ENCODE measurements around the gene PNMA8C. TPM values are rescaled to one million over a fixed set of nuclear protein-coding genes. Genes with fewer than 3 reads are reported as not detected.

The PNMA8C gene
- total RNA-seq, 6 experiments from 2014 or later, result 0.05 to 0.09 (median 0.07) TPM; not detected in 3

- H3K27me3 Mint-ChIP-seq (ENCODE audit: insufficient read depth), result peaks cover 15% of the 10 kb centered on the region
- H3K27ac Mint-ChIP-seq, result no peak overlapping the region
- H3K36me3 Mint-ChIP-seq (ENCODE audit: low read depth), result peaks cover 8% of the 10 kb centered on the region
- no peak for TF ChIP-seq CTCF (IDR thresholded peaks at IDR 0.05)
- DNase-seq, result no peak
- no peak overlapping the region for H3K4me3 Mint-ChIP-seq
- peaks cover 7% of the 10 kb centered on the region for H3K9me3 Mint-ChIP-seq
- peaks cover 6% of the 10 kb centered on the region; the same call in 1 of the 2 replicates for H3K4me1 Mint-ChIP-seq (ENCODE audit: low read depth)
Observed at GRCh38 chr19:46452186-46452585, 23.4 kb upstream of the PNMA8C start.

GRCh38 chr19:46451352-46451751 lies 22.6 kb upstream of the PNMA8C start:
- peaks cover 5% of the 10 kb centered on the region; the same call in 1 of the 2 replicates for H3K4me1 Mint-ChIP-seq (ENCODE audit: low read depth)
- no peak for TF ChIP-seq CTCF (IDR thresholded peaks at IDR 0.05)
- no peak overlapping the region for H3K27ac Mint-ChIP-seq
- peaks cover 18% of the 10 kb centered on the region for H3K27me3 Mint-ChIP-seq (ENCODE audit: insufficient read depth)
- H3K4me3 Mint-ChIP-seq, result no peak overlapping the region
- peaks cover 7% of the 10 kb centered on the region for H3K9me3 Mint-ChIP-seq
- no peak for DNase-seq
- peaks cover 8% of the 10 kb centered on the region for H3K36me3 Mint-ChIP-seq (ENCODE audit: low read depth)

GRCh38 chr19:46450737-46451136 lies 22.0 kb upstream of the PNMA8C start:
- no peak for DNase-seq
- no peak for TF ChIP-seq CTCF (IDR thresholded peaks at IDR 0.05)
- Mint-ChIP-seq H3K4me1 (ENCODE audit: low read depth) (no peaks in the 10 kb centered on the region), H3K4me3 (no peak overlapping the region), H3K36me3 (ENCODE audit: low read depth) (peaks cover 8% of the 10 kb centered on the region), H3K27ac (no peak overlapping the region), H3K9me3 (peaks cover 7% of the 10 kb centered on the region), H3K27me3 (ENCODE audit: insufficient read depth) (peaks cover 18% of the 10 kb centered on the region)

GRCh38 chr19:46449228-46449627 lies 20.5 kb upstream of the PNMA8C start:
- Mint-ChIP-seq H3K36me3 (ENCODE audit: low read depth) (peaks cover 8% of the 10 kb centered on the region), H3K9me3 (peaks cover 7% of the 10 kb centered on the region), H3K27ac (no peak overlapping the region), H3K4me1 (ENCODE audit: low read depth) (no peaks in the 10 kb centered on the region), H3K27me3 (ENCODE audit: insufficient read depth) (peaks cover 18% of the 10 kb centered on the region), H3K4me3 (no peak overlapping the region; the same call in 1 of the 2 replicates)
- no peak for DNase-seq
- TF ChIP-seq CTCF (IDR thresholded peaks at IDR 0.05), result no peak

GRCh38 chr19:46448601-46449000 lies 19.9 kb upstream of the PNMA8C start:
- peaks cover 16% of the 10 kb centered on the region for H3K27me3 Mint-ChIP-seq (ENCODE audit: insufficient read depth)
- no peak for DNase-seq
- H3K9me3 Mint-ChIP-seq, result peaks cover 7% of the 10 kb centered on the region
- no peak overlapping the region for H3K4me3 Mint-ChIP-seq
- H3K27ac Mint-ChIP-seq, result no peak overlapping the region
- TF ChIP-seq CTCF (IDR thresholded peaks at IDR 0.05), result no peak
- H3K4me1 Mint-ChIP-seq (ENCODE audit: low read depth), result no peaks in the 10 kb centered on the region
- peaks cover 8% of the 10 kb centered on the region for H3K36me3 Mint-ChIP-seq (ENCODE audit: low read depth)

- no peak for DNase-seq
- Mint-ChIP-seq H3K9me3 (peaks cover 7% of the 10 kb centered on the region), H3K27ac (no peak overlapping the region), H3K4me3 (no peak overlapping the region), H3K36me3 (ENCODE audit: low read depth) (peaks cover 8% of the 10 kb centered on the region), H3K27me3 (ENCODE audit: insufficient read depth) (peaks cover 13% of the 10 kb centered on the region), H3K4me1 (ENCODE audit: low read depth) (peaks cover 6% of the 10 kb centered on the region)
- TF ChIP-seq CTCF (IDR thresholded peaks at IDR 0.05), result no peak
Observed at GRCh38 chr19:46447824-46448223, 19.1 kb upstream of the PNMA8C start.

Data from HFFc6 (cell line).